Measurements from ENCODE around the gene SCYGR1. TPM values are rescaled to one million over a fixed set of nuclear protein-coding genes. Genes with fewer than 3 reads are reported as not detected.
"Not testable (repeated sequence)": the region's sequence is repeated elsewhere in the genome, so short reads cannot be mapped to it uniquely, and the experiment has no call there.

Gene SCYGR1
- total RNA-seq, 1 experiment from 2014 or later: not detected

- H3F3A ChIP-seq (ENCODE audit: low read length, unreplicated experiment): no peaks in the 10 kb centered on the region
- H3K36me3 ChIP-seq (ENCODE audit: low read depth, low read length): no peaks in the 10 kb centered on the region
- DNase-seq (peak; percentile 95), ATAC-seq (peak; percentile 62)
- no peak for TF ChIP-seq EZH2 (IDR thresholded peaks at IDR 0.05; ENCODE audit: low read length, unreplicated experiment)
- no peaks in the 10 kb centered on the region for H3K27me3 ChIP-seq (ENCODE audit: low read length)
- ChIA-PET CTCF (no interaction called here), POLR2A (ENCODE audit: unreplicated experiment) (no interaction called here)
- no peak overlapping the region for H2AFZ ChIP-seq (ENCODE audit: low read length)
- no peaks in the 10 kb centered on the region for H3K9me3 ChIP-seq (ENCODE audit: low read length)
- intact Hi-C loops (cut with micrococcal nuclease): no loop called here
- no peaks in the 10 kb centered on the region for H3K9me2 ChIP-seq (replicated peaks; ENCODE audit: low read length)
- H3K4me1 ChIP-seq (ENCODE audit: insufficient read depth, low read length): peaks cover 14% of the 10 kb centered on the region
- H3K9ac ChIP-seq (ENCODE audit: low read length): peak overlapping the region; percentile 21; the same call in 1 of the 2 replicates
- no TSS peak for BruUV-seq (replicated peaks)
- no peak overlapping the region for H3K4me2 ChIP-seq (ENCODE audit: low read length)
- no peak overlapping the region for H3K4me3 ChIP-seq (ENCODE audit: low read length)
- H4K20me1 ChIP-seq (ENCODE audit: low read length): no peaks in the 10 kb centered on the region
- peak overlapping the region; percentile 78 for H3K27ac ChIP-seq (ENCODE audit: low read length)
- H3K79me2 ChIP-seq (ENCODE audit: low read length): no peaks in the 10 kb centered on the region
These were observed 825 bp upstream of the SCYGR1 start for GRCh38 chr2:227388537-227389011.

DNA sequence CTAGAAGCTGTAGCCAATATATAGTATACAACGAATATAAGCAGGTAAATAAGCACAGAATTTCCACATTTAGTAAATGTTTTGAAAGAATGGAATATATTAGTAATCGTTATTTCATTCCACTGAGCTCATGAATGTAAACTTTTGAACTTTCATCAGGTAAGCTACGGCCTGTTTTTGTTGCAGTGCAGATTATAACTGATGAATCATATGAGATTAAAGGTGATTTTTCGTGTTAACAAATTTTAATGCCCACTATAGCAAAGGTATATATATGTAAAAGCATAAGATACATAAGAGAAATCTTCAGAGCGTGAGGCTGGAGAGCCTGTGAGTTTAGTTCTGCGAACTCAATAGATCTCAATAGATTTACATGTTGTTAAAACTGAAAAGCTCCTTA lies 1.1 kb downstream of the SCYGR1 start:
- TF ChIP-seq EZH2phosphoT487 (IDR thresholded peaks at IDR 0.05; ENCODE audit: borderline replicate concordance, low read length): no peak
- TF ChIP-seq EZH2 (IDR thresholded peaks at IDR 0.05; ENCODE audit: low read length, unreplicated experiment): no peak
- TF ChIP-seq CTCF (conservative IDR thresholded peaks at IDR 0.05; ENCODE audit: low read depth, low read length): no peak
- H3K4me3 ChIP-seq (ENCODE audit: low read length): no peak overlapping the region
- intact Hi-C loops (cut with micrococcal nuclease): no loop called here

DNA sequence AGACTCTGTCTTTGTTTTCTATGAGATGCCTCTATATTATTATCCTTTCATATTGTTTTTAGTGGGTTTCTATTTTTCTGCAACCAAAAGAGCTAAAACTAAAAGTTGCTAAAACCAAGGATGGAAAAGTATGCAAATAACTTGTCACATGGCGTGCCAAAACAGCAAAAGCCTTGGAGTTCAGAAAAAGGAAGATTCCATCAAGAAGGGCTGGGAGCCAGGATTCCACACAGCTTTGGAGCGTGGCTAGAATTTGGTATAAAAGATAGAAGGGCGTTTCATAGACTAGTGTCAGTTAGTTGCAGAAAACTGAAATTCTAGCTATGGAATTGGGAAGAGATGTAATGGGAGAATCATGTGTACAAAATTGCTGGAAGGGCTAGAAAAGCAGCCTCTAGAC lies 4.1 kb downstream of the SCYGR1 start:
- TF ChIP-seq CTCF (conservative IDR thresholded peaks at IDR 0.05; ENCODE audit: low read depth, low read length) (no peak), EZH2phosphoT487 (IDR thresholded peaks at IDR 0.05; ENCODE audit: borderline replicate concordance, low read length) (no peak), EZH2 (IDR thresholded peaks at IDR 0.05; ENCODE audit: low read length, unreplicated experiment) (no peak)
- H3K9ac ChIP-seq (ENCODE audit: low read length): no peak overlapping the region
- no peaks in the 10 kb centered on the region for H3K9me2 ChIP-seq (replicated peaks; ENCODE audit: low read length)
- DNase-seq: no peak
- ATAC-seq: no peak
- intact Hi-C loops (cut with micrococcal nuclease): no loop called here
- H3K4me3 ChIP-seq (ENCODE audit: low read length): no peak overlapping the region
- H3K4me2 ChIP-seq (ENCODE audit: low read length): no peak overlapping the region
- H4K20me1 ChIP-seq (ENCODE audit: low read length): no peaks in the 10 kb centered on the region
- BruUV-seq (replicated peaks): no TSS peak
- no peaks in the 10 kb centered on the region for H3K79me2 ChIP-seq (ENCODE audit: low read length)
- no peaks in the 10 kb centered on the region for H3K9me3 ChIP-seq (ENCODE audit: low read length)
- no peak overlapping the region for H3K27ac ChIP-seq (ENCODE audit: low read length)
- no peaks in the 10 kb centered on the region for H3F3A ChIP-seq (ENCODE audit: low read length, unreplicated experiment)
- CTCF ChIA-PET: no interaction called here
- H3K4me1 ChIP-seq (ENCODE audit: insufficient read depth, low read length): peaks cover 14% of the 10 kb centered on the region
- POLR2A ChIA-PET (ENCODE audit: unreplicated experiment): no interaction called here
- no peak overlapping the region for H2AFZ ChIP-seq (ENCODE audit: low read length)
- no peaks in the 10 kb centered on the region for H3K36me3 ChIP-seq (ENCODE audit: low read depth, low read length)
- no peaks in the 10 kb centered on the region for H3K27me3 ChIP-seq (ENCODE audit: low read length)

More for the DNA sequence above, 1.1 kb downstream of the SCYGR1 start:
- Histone ChIP-seq H3F3A (ENCODE audit: low read length, unreplicated experiment) (no peaks in the 10 kb centered on the region), H3K9me3 (ENCODE audit: low read length) (no peaks in the 10 kb centered on the region), H3K4me2 (ENCODE audit: low read length) (peak overlapping the region; percentile 15; the same call in 1 of the 2 replicates), H3K36me3 (ENCODE audit: low read depth, low read length) (no peaks in the 10 kb centered on the region), H3K27ac (ENCODE audit: low read length) (peak overlapping the region; percentile 40), H3K79me2 (ENCODE audit: low read length) (no peaks in the 10 kb centered on the region), H3K9ac (ENCODE audit: low read length) (no peak overlapping the region), H3K4me1 (ENCODE audit: insufficient read depth, low read length) (peaks cover 14% of the 10 kb centered on the region), H3K27me3 (ENCODE audit: low read length) (no peaks in the 10 kb centered on the region), H3K9me2 (replicated peaks; ENCODE audit: low read length) (no peaks in the 10 kb centered on the region), H4K20me1 (ENCODE audit: low read length) (no peaks in the 10 kb centered on the region), H2AFZ (ENCODE audit: low read length) (no peak overlapping the region)
- ChIA-PET CTCF (no interaction called here), POLR2A (ENCODE audit: unreplicated experiment) (no interaction called here)
- no TSS peak for BruUV-seq (replicated peaks)
- DNase-seq: peak; percentile 57
- no peak for ATAC-seq

DNA sequence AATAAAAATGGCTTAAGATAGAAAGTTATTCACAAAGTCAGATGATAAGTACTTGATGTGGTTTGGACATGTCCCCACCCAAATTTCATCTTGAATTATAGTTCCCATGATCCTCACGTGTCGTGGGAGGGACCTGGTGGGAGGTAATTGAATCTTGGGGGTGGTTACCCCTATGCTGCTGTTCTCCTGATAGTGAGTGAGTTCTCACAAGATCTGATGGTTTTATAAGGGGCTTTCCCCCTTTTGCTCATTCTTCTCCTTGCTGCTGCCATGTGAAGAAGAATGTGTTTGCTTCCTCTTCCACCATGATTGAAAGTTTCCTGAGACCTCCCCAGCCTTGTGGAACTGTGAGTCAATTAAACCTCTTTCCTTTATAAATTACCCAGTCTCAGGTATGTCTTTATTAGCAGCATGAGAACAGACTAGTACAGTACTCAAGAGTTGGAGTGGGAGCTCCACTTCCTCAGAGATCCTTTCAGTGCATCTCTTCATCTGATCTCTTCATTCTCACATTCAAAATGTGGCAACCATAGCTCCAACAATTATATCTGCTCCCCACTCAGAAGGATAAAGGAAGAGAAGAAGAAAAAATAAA lies 5.4 kb downstream of the SCYGR1 start:
- H3K9ac ChIP-seq (ENCODE audit: low read length); CTCF ChIA-PET; H3F3A ChIP-seq (ENCODE audit: low read length, unreplicated experiment); H3K27ac ChIP-seq (ENCODE audit: low read length); DNase-seq; H3K9me3 ChIP-seq (ENCODE audit: low read length); BruUV-seq (replicated peaks); H3K4me2 ChIP-seq (ENCODE audit: low read length); ATAC-seq; intact Hi-C loops (cut with micrococcal nuclease); POLR2A ChIA-PET (ENCODE audit: unreplicated experiment); H3K79me2 ChIP-seq (ENCODE audit: low read length); H2AFZ ChIP-seq (ENCODE audit: low read length); H4K20me1 ChIP-seq (ENCODE audit: low read length); H3K4me3 ChIP-seq (ENCODE audit: low read length); H3K36me3 ChIP-seq (ENCODE audit: low read depth, low read length); H3K27me3 ChIP-seq (ENCODE audit: low read length); H3K9me2 ChIP-seq (replicated peaks; ENCODE audit: low read length): not testable (repeated sequence)
- H3K4me1 ChIP-seq (ENCODE audit: insufficient read depth, low read length): peaks cover 11% of the 10 kb centered on the region

All from PC-3 (cell line).